NCI-H1092 treated with DMSO at 0.1 percent for 48 hours (cell line): Measurements from ENCODE around the gene HAL.
A peak's percentile ranks its signal among the peaks of the same experiment; 100 is the strongest.
"Not testable (repeated sequence)": the region's sequence is repeated elsewhere in the genome, so short reads cannot be mapped to it uniquely, and the experiment has no call there.

Experiments
- DNase-seq: peaks from one replicate; lab custom pipeline; 2025; lab: John Stamatoyannopoulos, UW

HAL gene

GRCh38 chr12:95977764-95978305 lies 18.3 kb downstream of the HAL start:
- no peak for DNase-seq

- DNase-seq: no peak
These were observed 19.7 kb downstream of the HAL start for GRCh38 chr12:95976416-95976832.

- no peak for DNase-seq
These were observed 20.7 kb downstream of the HAL start for GRCh38 chr12:95975491-95975890.

- DNase-seq: no peak
These were observed 21.8 kb downstream of the HAL start for GRCh38 chr12:95974358-95974757.

GRCh38 chr12:95972832-95973456 lies 23.2 kb downstream of the HAL start:
- DNase-seq: no peak

- no peak for DNase-seq
These were observed 25.2 kb downstream of the HAL start for GRCh38 chr12:95970905-95971304.

GRCh38 chr12:95969116-95969515 lies 27.0 kb downstream of the HAL start:
- DNase-seq: not testable (repeated sequence)

GRCh38 chr12:95967301-95967700 lies 28.8 kb downstream of the HAL start:
- no peak for DNase-seq

- no peak for DNase-seq
These were observed 29.8 kb downstream of the HAL start for GRCh38 chr12:95966287-95966870.

- DNase-seq: no peak
These were observed 33.0 kb downstream of the HAL start for GRCh38 chr12:95963096-95963495.

- no peak for DNase-seq
These were observed 33.9 kb downstream of the HAL start for GRCh38 chr12:95962222-95962621.

GRCh38 chr12:95960241-95960640 lies 35.9 kb downstream of the HAL start:
- DNase-seq: no peak

- DNase-seq: peak; percentile 6
These were observed 37.0 kb downstream of the HAL start for GRCh38 chr12:95959107-95959506.

- no peak for DNase-seq
These were observed 39.5 kb downstream of the HAL start for GRCh38 chr12:95956557-95957145.

GRCh38 chr12:95955549-95956159 lies 40.5 kb downstream of the HAL start:
- no peak for DNase-seq

GRCh38 chr12:95953000-95953399 lies 43.1 kb downstream of the HAL start:
- DNase-seq: no peak

- DNase-seq: no peak
These were observed 44.6 kb downstream of the HAL start for GRCh38 chr12:95951515-95951914.

GRCh38 chr12:95949477-95950206 lies 46.5 kb downstream of the HAL start:
- DNase-seq: no peak

- no peak for DNase-seq
These were observed 51.9 kb downstream of the HAL start for GRCh38 chr12:95944108-95944704.

- peak; percentile 40 for DNase-seq
These were observed 52.8 kb downstream of the HAL start, which contains the start of gene AMDHD1 for GRCh38 chr12:95943330-95943842. AMDHD1 (plus strand) TSS chr12:95943331; CDS start chr12:95943399, 68 bp downstream.

GRCh38 chr12:95942524-95943329 lies 53.4 kb downstream of the HAL start, which contains the start of gene CCDC38:
CCDC38 (minus strand) TSS chr12:95942614; CDS start chr12:95936509, 6,105 bp downstream.
- peak; percentile 74 for DNase-seq
